Measurements from ENCODE around the gene DYNC1LI1. TPM values are rescaled to one million over a fixed set of nuclear protein-coding genes. Genes with fewer than 3 reads are reported as not detected.

DYNC1LI1 gene
- total RNA-seq, 3 donors from 2014 or later = 16.7 to 26.5 (median 19.9) TPM

DNA sequence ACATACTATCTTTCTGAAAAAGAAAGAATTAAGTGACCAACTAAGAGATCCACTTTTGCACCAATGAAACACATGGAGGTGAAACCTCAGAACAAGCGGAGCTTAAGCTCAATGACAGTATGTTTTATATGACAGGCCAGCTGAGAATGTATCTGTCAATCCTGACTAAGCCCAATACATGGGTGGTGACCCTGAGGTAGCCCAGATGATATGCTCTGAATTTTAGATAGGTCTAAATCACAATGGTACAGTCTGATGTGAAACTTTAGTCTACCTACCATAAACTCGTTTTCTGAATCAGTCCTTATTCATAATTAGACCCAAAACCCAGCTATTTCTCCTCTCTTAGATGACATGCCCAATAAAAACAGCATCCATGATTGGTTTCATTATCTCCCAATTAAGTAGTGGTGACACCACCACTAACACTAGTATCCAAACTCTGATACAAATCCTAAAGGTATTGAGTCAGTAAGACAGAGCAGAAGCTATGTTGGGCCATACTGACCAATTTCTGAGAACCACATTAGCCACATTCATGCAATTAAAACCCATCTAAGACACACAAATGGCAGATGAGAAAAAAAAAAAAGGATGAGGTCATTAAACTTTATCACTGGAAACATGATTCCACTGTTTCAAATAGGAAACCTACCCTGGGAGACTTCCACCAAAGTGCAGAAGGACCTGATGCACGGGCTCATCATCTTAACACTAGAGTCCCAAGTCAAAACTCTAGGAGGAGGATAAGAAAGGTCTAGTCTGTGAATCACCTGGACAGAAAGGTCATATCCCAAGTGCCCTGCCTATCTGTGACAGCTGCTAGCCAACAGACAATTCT lies 88.6 kb downstream of the DYNC1LI1 start:
- Histone ChIP-seq H3K9me3 (no peaks in the 10 kb centered on the region), H3K4me3 (no peak overlapping the region), H3K4me1 (ENCODE audit: low read depth) (no peaks in the 10 kb centered on the region), H3K36me3 (ENCODE audit: low read depth) (no peaks in the 10 kb centered on the region)
- TF ChIP-seq, protein P1, sequence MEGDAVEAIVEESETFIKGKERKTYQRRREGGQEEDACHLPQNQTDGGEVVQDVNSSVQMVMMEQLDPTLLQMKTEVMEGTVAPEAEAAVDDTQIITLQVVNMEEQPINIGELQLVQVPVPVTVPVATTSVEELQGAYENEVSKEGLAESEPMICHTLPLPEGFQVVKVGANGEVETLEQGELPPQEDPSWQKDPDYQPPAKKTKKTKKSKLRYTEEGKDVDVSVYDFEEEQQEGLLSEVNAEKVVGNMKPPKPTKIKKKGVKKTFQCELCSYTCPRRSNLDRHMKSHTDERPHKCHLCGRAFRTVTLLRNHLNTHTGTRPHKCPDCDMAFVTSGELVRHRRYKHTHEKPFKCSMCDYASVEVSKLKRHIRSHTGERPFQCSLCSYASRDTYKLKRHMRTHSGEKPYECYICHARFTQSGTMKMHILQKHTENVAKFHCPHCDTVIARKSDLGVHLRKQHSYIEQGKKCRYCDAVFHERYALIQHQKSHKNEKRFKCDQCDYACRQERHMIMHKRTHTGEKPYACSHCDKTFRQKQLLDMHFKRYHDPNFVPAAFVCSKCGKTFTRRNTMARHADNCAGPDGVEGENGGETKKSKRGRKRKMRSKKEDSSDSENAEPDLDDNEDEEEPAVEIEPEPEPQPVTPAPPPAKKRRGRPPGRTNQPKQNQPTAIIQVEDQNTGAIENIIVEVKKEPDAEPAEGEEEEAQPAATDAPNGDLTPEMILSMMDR (IDR thresholded peaks at IDR 0.05) = no peak
- DNase-seq (no peak), ATAC-seq (no peak)
- intact Hi-C loops (cut with DNase I, micrococcal nuclease) = no loop called here

DNA sequence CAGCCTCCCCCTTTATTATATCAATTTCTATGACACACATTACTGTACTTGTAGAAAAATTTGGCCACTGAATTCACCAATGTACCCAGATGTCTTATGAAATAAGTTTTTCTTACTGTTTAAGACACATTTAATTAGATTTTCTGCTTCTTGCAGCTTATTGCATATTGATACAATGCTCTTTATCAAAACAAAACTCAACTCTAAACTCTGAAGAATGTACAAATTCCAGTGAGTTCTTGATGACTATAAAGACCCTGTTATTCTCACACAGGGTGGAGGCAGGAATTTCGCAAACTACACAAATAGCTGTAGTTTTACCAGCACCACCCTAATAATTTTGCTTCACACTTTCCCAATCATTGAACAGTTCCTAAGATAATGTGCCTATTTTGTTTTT lies 90.1 kb downstream of the DYNC1LI1 start:
- Histone ChIP-seq H3K36me3 (ENCODE audit: low read depth) (no peaks in the 10 kb centered on the region), H3K4me3 (no peak overlapping the region), H3K4me1 (ENCODE audit: low read depth) (no peaks in the 10 kb centered on the region), H3K9me3 (no peaks in the 10 kb centered on the region)
- no peak for DNase-seq
- TF ChIP-seq, protein P1 (IDR thresholded peaks at IDR 0.05) = no peak
- no peak for ATAC-seq
- intact Hi-C loops (cut with DNase I, micrococcal nuclease) = no loop called here

Small RNA genes within 50 kb of the gene (microRNA-seq; reads per million reads assigned to microRNA genes)
- not detected for gene MIR548AY

Other genes starting within 250 kb of the DYNC1LI1 start
- 1 to 10 TPM; 3.6 to 5.1 (median 4.8) TPM for gene CMTM7, start 179.0 kb downstream of the DYNC1LI1 start, total RNA-seq
- gene CMTM6, start 68.0 kb downstream of the DYNC1LI1 start, total RNA-seq = 10 to 100 TPM; 40.7 to 58.5 (median 48.4) TPM
- gene CNOT10, start 114.3 kb upstream of the DYNC1LI1 start, total RNA-seq = 10 to 100 TPM; 27.8 to 34.9 (median 28.3) TPM
- not detected for gene TRIM71, start 247.1 kb upstream of the DYNC1LI1 start, total RNA-seq